ENCODE data around the gene ARF1.

ARF1 gene

DNA sequence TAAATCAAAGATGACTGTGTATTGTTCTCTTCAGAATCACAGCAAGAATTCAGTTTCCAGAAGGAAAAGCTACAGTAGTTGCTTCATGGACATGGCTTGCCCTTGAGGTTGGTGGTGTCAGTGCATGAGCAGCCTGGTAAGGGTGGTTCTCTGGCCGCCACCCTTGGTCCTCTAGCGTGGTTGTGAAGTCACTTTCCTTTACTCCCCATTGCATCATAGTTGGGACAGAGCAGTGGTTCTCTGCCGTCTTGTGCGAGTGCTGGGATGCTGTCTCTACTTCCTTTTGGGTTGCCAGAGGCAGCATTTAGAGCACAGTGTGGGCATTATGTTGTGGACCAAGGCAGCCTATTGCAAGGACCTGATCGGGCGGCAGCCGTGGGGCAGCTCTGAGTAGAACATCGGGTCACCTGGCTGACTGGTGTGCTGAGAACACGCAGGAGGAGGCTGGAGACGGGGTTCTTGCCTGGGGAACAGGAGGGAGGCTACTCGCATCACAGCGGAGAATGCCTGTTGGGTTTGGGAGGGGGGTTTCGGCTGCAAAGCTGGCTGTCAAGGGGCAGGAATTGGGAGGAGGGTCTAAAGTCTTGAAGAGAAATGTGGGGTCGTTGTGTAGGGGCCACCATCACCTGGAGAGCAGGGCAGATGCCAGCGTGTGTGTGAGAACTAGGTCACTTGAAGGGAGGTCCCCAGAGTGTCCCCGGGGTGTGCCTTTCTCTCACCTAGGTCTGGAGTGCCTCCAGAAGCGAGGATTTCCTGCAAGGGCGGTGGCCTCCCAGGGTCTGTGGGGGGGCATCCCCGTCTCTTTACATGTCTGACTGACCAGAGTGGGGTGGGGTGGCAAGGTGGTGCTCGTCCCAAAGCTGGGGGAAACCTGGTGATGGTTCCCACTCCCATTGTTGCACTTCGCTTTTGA lies 6.3 kb downstream of the ARF1 start:
- peak; percentile 94 for DNase-seq

DNA sequence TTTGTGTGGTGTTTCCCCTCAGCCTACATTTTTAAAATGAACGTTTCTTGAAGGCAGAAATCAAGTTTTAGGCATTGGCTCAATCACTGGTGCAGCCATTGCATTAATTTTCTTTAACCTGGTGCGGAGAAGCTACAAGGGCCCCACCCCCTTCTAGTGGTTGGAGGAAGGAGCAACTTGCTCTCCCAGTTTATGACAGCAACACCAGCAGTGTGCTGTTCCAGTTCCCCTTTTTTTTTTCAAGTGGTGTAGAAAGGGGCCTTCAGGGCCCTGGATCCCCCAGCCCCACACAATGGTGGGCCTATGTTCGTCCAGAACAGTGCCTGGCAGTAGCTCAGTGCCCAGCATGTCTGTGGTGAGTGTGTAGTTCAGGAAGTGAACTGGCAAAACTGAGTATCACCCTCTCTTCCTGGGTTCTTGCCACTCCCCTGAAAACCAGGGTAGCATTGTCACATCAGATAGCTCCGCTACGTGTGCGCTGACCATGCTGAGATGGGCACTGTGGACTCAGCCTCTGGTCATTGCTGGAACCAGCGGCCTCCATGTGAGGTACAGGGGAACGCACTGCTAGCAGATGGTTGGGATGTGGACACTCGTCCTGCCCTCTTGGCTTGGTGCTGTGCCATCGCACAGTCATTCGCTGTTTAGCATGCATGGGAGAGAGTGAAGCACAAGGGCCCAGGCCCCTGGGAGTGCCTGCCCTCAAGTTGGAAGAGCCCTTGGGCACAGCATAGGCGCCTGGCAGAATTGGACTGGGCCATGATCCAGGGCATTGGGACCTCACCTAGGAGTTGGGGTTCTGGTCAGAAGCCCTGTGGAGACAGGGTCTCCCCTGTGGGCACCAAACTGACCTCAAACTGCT lies 7.2 kb downstream of the ARF1 start:
- DNase-seq, result peak; percentile 69

DNA sequence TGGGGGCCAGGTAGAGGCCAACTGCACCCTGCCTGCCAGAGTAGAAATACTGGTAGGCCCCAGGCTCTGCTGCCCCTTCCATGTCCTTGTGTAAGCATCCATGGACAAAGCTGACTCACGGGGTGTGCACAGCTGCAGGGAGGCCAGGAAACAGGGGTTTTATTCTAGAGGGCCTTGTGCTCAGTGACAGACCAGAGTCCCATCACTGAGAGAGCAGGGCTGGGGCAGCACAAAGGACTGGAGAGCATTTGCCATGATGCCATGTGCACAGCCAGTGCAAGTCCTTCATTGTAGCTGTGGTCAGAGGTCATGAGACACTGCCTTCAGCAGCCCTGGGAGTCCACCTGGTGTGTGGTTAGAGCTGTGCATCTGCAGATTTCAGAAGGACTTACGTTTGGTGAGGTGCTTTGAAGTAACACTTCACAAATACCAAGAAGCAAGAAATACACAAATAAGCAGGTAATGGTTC lies 8.1 kb downstream of the ARF1 start:
- no peak for DNase-seq

DNA sequence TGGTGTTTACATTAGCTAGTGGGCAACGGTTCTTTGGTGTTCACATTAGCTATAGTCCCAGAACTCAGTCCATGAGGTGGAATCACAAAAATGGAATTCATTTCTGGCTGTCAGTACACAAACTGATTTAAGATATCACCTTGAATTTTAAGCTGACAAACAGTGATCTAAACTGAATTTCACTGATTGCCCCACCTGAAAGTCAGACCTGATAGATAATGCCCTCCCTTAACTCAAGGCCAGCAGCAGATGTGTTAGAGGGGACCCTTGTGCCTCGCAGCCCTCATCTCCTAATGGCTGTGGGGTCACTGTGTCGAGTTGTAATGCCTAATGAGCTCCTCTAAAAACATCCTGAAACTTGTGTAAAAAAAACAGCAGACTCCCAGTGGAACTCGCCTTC lies 8.6 kb downstream of the ARF1 start:
- DNase-seq, result no peak

DNA sequence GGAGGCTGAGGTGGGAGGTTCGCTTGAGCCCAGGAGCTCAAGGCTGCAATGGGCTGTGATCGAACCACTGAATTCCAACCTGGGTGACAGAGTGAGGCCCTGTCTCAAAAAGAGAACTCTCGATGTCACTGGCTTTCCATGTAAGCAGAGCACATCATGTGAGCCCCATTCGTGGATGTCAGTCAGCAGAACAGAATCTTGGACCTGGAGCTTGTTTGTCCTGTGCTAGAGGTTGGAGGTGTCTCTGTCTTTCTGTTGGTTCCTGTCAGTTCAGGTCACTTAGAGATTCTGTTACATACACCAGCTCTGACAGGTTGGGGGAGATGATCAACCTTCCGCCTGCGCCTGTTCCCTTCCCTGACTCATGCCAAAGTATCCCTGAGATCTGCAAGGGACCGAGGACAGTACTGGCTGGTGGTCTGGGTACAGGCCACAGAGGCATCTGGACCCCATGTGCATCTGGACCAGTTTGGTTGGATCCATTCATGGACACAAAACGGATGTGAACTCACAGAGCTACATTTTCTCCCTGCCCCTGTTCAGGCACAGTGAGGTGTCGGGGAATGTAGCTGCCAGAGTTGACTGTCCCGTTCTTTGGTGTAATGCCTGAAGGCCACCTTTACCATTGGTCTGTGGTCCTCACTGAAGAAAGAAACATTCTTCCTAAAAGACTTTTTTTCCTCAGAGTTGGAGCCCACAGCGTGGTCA lies 10.0 kb downstream of the ARF1 start:
- no peak for DNase-seq

DNA sequence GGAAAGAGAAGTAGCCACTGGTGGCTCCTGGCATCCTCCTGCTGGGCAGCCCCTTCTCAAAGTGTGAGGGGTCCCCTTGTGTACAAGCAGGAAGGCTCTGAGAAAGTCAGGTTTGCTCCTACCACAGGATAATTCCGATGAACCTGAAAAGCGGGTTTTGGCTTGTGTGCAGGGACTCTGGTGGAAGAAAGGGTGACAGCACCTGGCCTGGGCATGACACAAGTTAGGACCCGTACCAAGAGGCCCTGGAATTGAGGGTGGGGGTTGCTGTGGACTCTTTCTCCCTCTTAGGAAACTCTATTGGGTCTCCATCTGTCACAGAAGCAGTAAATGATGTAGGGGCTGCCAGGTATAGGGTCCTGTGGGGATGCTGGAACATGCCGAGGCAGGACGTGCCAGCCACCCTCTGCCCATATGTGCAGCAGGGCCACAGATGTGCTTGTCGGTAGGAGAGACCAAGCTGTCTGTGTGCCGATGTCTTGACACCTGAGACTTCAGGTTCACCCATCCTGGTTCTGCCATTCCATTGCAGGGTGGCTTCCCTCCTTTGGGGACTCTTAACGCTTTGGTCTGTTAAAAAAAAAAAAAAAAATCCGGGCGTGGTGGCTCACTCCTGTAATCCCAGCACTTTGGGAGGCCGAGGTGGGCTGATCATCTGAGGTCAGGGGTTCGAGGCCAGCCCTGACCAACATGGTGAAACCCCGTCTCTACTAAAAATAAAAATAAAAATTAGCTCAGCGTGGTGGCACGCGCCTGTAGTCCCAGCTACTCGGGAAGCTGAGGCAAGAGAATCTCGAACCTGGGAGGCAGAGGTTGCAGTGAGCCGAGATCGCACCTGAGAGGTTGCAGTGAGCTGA lies 10.8 kb downstream of the ARF1 start:
- no peak for DNase-seq

DNA sequence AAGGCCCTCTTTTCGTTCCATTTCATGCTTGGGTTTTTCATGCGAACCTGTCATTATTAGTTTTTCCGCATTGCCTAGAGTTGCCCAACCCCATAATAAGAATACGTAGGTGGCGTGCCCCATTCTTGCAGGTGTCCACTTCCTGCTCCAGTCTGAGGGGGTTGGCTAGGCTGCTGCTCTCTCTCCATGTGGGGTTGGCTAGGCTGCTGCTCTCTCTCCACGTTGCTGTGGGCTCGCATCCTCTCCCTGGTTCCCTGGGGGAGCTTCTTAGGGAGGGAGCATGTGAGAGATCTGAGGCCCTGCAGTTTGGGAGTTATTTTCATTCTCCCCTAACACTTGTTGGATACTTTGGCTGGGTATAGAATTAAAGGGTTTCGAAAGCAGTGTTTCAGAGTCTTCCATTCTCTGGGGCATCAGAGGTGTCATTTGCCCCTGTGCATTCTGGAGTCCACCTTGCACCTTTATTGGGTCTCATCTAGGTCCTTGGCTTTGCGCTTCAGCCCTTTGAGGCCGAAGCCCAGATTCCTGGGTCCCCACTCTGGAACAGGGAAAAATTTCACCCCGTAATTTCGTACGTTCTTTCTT lies 12.0 kb downstream of the ARF1 start:
- DNase-seq, result no peak

DNA sequence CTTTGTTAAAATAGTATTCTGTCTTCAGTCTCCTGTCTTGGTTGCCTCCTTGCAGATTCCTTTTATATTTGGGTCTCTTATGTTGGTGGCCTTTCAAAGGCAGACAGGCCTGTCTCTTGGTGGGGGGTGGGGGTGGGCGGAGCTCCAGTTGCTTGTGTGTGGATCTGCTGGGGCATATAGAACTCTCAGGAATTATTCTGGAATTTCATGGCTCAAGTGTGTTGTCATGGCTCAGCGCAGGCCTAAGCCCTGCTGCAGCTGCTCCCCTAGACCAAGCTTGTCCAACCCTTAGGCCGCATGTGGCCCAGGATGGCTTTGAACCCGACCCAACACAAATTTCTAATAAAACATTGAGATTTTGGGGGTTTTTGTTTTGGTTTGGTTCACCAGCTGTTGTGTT lies 12.7 kb downstream of the ARF1 start:
- DNase-seq, result no peak

DNA sequence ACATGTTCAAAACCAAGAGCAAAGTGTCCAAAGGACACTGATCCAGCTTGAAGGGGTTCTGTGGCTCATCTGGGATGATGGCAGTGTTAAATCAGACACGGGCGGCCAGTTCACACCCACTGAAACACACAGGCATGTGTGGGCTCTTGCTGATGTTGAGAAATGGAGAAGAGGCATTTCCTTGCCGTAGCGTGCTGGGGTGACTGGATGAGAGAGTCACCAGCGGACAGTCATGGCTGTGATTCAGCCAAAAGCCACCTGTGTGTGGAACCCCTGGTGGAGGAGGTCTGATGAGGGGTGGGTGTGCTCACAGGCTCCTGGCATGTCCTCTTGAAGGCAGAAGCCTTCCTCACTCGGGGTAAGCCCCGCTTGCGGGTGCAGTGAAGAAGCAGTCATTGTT lies 13.4 kb downstream of the ARF1 start:
- peak; percentile 65 for DNase-seq

DNA sequence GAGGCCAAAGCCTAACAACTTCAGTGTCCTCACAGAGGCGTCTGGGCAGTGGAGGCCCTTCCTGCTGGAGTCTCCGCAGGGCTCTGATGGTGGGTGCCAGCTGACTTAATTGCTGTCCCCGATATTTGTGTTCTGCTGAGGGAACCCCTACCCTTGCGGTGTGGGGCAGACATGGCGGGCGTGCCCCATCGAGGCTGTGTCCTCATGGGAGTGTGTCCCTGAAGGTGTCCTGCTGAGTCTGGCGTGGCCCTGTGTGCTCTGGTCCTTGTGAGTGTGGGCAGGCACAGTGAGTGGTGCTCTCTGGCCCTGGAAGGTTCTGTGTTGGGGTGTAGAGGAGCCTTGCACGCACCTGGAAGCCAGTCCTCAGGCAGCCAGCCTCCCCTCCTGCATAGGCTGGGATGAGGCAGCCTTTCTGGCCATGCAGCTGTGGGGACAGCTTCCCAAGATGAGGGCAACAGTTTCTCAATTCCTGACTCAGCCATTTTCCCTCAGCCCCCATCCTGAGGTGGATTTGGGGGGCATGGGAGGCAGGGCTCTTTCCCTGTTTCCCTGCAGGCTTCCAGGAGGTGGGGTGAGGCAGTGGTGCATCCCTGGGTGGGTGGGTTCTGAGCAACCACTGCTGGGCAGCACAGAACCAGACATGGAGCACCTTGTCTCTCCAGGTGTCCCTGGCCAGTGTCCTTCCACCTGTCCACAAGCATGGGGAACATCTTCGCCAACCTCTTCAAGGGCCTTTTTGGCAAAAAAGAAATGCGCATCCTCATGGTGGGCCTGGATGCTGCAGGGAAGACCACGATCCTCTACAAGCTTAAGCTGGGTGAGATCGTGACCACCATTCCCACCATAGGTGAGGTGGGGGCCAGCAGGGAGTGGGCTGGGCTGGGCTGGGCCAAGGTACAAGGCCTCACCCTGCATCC lies 14.2 kb downstream of the ARF1 start:
- DNase-seq, result no peak

DNA sequence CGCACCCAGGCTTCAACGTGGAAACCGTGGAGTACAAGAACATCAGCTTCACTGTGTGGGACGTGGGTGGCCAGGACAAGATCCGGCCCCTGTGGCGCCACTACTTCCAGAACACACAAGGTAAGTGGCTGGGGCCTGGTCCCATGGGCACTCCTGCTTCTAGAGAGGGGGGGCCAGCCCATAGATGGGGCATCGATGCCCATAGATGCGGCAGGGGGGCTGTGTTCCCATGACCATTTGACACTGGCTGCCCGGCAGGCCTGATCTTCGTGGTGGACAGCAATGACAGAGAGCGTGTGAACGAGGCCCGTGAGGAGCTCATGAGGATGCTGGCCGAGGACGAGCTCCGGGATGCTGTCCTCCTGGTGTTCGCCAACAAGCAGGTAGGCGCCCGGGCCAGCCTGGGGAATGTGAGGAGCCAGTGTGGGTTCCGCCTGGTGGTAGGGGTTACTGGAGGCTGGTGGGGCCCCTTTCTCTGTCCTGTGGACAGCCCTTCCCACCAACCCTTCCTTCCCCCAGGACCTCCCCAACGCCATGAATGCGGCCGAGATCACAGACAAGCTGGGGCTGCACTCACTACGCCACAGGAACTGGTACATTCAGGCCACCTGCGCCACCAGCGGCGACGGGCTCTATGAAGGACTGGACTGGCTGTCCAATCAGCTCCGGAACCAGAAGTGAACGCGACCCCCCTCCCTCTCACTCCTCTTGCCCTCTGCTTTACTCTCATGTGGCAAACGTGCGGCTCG lies 15.0 kb downstream of the ARF1 start:
- DNase-seq, result no peak

DNA sequence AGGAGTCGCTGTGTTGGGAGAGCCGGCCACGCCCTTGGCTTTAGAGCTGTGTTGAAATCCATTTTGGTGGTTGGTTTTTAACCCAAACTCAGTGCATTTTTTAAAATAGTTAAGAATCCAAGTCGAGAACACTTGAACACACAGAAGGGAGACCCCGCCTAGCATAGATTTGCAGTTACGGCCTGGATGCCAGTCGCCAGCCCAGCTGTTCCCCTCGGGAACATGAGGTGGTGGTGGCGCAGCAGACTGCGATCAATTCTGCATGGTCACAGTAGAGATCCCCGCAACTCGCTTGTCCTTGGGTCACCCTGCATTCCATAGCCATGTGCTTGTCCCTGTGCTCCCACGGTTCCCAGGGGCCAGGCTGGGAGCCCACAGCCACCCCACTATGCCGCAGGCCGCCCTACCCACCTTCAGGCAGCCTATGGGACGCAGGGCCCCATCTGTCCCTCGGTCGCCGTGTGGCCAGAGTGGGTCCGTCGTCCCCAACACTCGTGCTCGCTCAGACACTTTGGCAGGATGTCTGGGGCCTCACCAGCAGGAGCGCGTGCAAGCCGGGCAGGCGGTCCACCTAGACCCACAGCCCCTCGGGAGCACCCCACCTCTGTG lies 15.9 kb downstream of the ARF1 start:
- no peak for DNase-seq

DNA sequence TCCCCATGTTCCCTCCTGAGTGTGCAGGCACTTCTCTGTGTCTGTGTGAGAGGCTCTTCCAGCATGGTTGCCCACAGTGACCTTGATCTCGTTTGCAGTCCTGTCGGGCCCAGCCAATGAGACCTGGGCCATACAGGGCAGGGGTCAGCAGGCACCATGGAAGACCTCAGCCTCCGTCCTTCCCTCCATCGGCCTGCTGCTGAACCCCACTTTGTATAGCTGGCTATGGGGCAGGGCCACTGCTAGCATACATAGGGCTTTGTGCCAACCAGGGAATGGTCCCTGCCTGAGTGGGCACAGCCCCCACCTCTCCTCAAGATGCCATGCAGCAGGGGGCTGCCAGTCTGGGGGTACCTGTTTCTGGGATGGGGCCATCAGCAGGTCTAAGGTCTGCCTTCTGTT lies 16.8 kb downstream of the ARF1 start:
- DNase-seq, result no peak

DNA sequence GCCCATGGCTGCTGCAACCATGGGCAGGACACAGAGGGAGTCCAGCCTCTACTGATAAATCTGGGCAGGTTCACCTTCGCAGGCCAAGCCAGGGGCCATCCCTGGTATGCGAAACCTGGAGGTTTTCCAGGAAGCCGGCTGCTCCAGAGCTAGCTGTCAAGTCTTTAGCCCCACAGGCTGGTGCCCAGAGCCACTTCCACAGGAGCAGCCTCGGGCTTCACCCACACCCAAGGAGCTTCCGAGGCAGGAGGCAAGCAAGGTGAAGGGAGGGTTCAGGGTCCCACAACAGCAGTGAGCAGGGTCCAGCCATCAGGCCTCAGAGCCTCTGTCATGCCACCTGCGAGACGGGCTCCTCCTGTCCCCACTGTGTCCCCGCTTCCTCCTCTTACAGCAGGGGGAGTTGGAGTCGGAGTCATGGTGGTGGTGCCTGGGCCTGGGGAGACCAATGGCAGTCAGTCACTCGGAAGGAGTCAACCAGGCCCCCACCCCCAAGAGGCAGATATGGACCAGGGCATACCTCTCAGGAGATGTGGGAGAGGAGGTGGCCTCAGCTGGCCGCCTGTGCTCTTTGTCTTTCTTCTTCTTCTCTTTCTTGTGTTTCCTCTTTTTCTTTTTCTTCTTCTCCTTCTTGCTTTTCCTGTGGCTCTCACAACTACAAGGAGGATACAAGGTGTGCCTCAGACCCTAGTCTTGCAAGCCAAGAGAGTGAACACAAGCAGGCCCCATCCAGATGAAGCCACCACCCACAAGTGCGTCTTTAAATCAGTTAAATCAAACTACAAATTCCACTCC lies 18.5 kb downstream of the ARF1 start:
- no peak for DNase-seq

DNA sequence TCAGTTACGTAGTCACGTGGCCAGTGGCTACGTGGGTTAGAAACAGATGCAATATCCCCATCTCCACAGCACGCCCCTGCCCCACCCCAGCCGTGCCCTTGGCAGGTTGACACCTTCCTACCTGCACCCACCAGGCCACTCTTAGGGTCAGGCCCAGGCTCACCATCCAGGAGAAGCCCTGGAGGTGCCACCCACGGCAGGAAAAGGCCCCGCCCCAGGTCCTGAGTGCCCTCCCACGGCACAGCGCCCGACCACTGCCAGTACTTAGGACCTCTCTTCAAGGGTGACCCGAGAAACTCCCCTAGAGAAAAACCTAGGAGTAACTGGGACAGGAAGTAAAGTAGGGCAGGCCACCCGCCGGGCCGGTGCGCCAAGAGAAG lies 19.1 kb downstream of the ARF1 start:
- DNase-seq, result no peak

DNA sequence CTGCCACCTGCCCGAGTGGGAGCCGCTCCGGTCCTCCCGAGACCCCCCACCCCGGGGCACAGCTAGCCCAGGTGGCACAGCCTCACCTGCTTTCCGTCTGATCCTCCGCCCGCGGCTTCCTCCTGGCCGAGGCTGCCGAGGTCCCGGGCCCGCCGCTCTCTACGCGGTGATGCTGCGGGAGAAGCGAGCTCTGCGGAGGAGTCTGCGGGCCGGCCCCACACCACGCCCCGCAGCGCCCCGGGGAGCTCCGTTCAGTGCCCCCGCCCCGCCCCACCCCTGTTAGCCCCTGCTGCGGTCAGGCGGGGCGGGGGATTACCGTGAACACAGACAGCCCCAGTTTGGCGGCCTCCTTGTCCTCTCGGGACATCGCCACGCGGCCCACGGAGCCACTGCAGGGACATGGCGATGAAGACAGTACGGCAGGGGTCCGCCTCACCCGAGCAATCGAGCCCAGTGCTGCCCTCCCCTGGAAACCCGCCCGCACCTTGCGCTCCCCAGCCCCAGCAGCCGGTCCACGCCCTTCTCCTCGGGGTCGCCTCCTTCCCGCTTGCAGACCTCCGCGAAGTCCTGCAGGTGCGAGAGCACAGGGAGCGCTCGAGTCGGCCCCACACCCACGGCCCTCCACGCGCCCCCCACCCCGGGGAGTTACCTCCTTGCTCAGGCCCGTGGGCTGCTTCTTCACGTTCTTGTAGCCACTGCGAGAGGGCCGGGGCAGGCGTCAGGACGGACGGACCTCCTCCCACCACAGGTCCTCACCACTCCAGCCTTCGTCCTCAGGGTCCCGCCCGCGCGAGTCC lies 19.7 kb downstream of the ARF1 start:
- DNase-seq, result peak; percentile 29

DNA sequence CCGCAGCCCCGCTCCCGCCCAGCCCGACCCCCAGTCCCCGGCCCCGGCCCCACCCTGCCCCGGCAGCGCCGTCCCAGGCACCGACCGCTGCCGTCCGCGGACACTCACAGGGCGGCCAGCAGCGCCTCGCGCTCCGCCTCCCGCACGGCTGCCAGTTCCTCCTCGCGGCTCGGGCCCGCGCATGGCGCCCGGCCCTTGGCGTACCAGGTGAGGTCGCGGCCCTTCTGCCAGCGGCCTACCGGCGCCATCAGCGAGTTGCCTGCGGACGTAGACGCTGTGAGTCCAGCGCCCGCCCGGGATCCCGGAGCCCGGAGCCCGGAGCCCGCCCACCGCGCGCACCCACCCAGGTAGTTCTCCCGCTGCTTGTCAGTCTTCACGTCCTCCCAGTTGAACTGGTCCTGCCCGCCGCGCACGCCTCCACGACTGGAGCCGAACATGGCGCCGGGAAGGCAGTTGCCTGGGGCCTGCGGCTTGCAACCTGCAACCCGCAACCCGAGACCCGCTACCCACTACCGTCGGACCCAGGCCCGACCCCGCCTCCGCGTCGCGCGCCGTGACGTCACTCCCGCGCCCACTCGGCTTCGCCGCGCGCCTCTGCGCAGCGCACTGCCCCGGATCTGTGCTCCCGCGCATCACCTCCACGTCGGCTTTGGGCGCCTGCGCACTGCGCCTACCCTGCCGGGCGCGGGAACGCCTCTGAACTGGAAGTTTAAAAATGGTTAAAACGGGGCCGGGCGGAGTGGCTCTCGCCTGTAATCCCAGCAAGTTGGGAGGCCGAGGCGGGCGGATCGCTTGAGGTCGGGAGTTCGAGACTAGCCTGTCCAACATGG lies 20.5 kb downstream of the ARF1 start, which contains the start of gene C1orf35:
TSS of gene C1orf35 (minus strand) at position 535 of the 830 bp plus-strand sequence. CDS start at position 437, 98 bp downstream.
- peak; percentile 92 for DNase-seq

All from inflammatory macrophage treated with lipopolysaccharide for 4 hours (primary cell).